Ishikawa (cell line): ENCODE results near the gene FKTN.

ENCODE experiments used
- EGR1 ChIP-seq: IDR thresholded peaks from 2 replicates; pipeline ENCODE4 v1.6.1; 2012
- EP300 ChIP-seq: IDR thresholded peaks from 2 replicates; pipeline ENCODE4 v1.6.1; 2012; ENCODE audit warnings: borderline replicate concordance
- RAD21 ChIP-seq: IDR thresholded peaks from 2 replicates; pipeline ENCODE4 v1.6.1; 2012; ENCODE audit warnings: low read depth
- TAF1 ChIP-seq: IDR thresholded peaks from 2 replicates; pipeline ENCODE4 v1.6.1; 2012; ENCODE audit warnings: low read depth, mild to moderate bottlenecking
- YY1 ChIP-seq: IDR thresholded peaks from 2 replicates; pipeline ENCODE4 v1.6.1; 2012; ENCODE audit warnings: low read depth
- ZBTB7A ChIP-seq: IDR thresholded peaks from 2 replicates; pipeline ENCODE4 v1.6.1; 2012; ENCODE audit warnings: low read depth
- TF ChIP-seq, protein P1 (sequence below): IDR thresholded peaks from 2 replicates; pipeline ENCODE4 v1.6.1; 2012
- TF ChIP-seq, protein P2 (sequence below): IDR thresholded peaks from 2 replicates; pipeline ENCODE4 v1.6.1; 2012
- TF ChIP-seq, protein P3 (sequence below): IDR thresholded peaks from 2 replicates; pipeline ENCODE4 v1.6.1; 2012; ENCODE audit warnings: low read depth, mild to moderate bottlenecking

DNA sequence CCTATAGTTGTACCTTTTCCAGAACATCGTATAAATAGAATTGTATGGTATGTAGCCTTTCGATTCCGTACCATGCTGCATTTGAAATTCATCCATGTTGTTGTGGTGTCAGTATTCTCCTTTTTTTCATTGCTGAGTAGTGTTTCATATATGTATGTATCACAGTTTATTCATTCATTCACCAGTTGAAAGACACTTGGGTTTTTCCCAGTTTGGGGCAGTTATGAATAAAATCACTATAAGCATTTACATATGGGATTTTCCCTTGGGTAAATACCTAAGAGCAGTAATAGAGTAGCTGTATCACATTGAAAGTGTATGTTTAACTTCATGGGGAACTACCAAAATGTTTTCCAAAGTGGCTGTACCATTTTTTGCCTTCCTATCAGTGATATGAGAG lies 16.1 kb upstream of the FKTN start:
- TF ChIP-seq YY1 = no peak
- TF ChIP-seq EP300 = no peak
- TF ChIP-seq, protein P1, sequence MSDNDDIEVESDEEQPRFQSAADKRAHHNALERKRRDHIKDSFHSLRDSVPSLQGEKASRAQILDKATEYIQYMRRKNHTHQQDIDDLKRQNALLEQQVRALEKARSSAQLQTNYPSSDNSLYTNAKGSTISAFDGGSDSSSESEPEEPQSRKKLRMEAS = no peak
- no peak for TF ChIP-seq RAD21
- TF ChIP-seq, protein P2, sequence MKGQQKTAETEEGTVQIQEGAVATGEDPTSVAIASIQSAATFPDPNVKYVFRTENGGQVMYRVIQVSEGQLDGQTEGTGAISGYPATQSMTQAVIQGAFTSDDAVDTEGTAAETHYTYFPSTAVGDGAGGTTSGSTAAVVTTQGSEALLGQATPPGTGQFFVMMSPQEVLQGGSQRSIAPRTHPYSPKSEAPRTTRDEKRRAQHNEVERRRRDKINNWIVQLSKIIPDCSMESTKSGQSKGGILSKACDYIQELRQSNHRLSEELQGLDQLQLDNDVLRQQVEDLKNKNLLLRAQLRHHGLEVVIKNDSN = no peak
- TF ChIP-seq, protein P3, sequence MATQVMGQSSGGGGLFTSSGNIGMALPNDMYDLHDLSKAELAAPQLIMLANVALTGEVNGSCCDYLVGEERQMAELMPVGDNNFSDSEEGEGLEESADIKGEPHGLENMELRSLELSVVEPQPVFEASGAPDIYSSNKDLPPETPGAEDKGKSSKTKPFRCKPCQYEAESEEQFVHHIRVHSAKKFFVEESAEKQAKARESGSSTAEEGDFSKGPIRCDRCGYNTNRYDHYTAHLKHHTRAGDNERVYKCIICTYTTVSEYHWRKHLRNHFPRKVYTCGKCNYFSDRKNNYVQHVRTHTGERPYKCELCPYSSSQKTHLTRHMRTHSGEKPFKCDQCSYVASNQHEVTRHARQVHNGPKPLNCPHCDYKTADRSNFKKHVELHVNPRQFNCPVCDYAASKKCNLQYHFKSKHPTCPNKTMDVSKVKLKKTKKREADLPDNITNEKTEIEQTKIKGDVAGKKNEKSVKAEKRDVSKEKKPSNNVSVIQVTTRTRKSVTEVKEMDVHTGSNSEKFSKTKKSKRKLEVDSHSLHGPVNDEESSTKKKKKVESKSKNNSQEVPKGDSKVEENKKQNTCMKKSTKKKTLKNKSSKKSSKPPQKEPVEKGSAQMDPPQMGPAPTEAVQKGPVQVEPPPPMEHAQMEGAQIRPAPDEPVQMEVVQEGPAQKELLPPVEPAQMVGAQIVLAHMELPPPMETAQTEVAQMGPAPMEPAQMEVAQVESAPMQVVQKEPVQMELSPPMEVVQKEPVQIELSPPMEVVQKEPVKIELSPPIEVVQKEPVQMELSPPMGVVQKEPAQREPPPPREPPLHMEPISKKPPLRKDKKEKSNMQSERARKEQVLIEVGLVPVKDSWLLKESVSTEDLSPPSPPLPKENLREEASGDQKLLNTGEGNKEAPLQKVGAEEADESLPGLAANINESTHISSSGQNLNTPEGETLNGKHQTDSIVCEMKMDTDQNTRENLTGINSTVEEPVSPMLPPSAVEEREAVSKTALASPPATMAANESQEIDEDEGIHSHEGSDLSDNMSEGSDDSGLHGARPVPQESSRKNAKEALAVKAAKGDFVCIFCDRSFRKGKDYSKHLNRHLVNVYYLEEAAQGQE = no peak
- no peak for TF ChIP-seq ZBTB7A
- no peak for TF ChIP-seq TAF1
- no peak for TF ChIP-seq EGR1
